Upper lobe of right lung (tissue), 1 donor: ENCODE measurements around the gene C17orf58. TPM values are rescaled to one million over a fixed set of nuclear protein-coding genes. Genes with fewer than 3 reads are reported as not detected.
"Not testable (repeated sequence)": the region's sequence is repeated elsewhere in the genome, so short reads cannot be mapped to it uniquely, and the experiment has no call there.

Experiments
- ATAC-seq: fragments of 200-7000 bp; cut with Tn5 transposase; one replicate; pipeline ENCODE4 v1.9.1; 2020; ENCODE audit warnings: mild to moderate bottlenecking, moderate library complexity
- DNase-seq: peaks from one replicate; pipeline ENCODE4 v3.0.0-alpha.2; 2020
- H3K27ac ChIP-seq: fragments of 200-600 bp; one replicate; pipeline ENCODE4 v1.8.0; 2022
- H3K27me3 ChIP-seq: fragments of 200-600 bp; one replicate; pipeline ENCODE4 v1.8.0; 2022; ENCODE audit warnings: mild to moderate bottlenecking
- H3K36me3 ChIP-seq: fragments of 200-600 bp; one replicate; pipeline ENCODE4 v1.8.0; 2022
- H3K4me1 ChIP-seq: fragments of 200-600 bp; one replicate; pipeline ENCODE4 v1.8.0; 2022
- H3K4me3 ChIP-seq: fragments of 200-600 bp; one replicate; pipeline ENCODE4 v1.8.0; 2022; ENCODE audit warnings: mild to moderate bottlenecking
- H3K9me3 ChIP-seq: fragments of 200-600 bp; one replicate; pipeline ENCODE4 v1.8.0; 2022
- intact Hi-C: fragments of 100-400 bp; cut with DNase I; formaldehyde crosslinking; loops from one replicate; pipeline ENCODE4 v1.11.0; 2022
- total RNA-seq: library from RNA; stranded (reverse); fragmentation: NEBNext Ultra II Directional; extraction: Animal tissue kit (Norgen Biotek cat#: 25700); gene quantifications from one replicate; pipeline ENCODE4 v1.2.1, GENCODE V29; 2021
- TF ChIP-seq, protein P1 (sequence below): fragments of 200-600 bp; IDR thresholded peaks from one replicate; pipeline ENCODE4 v1.8.0; 2022; ENCODE audit warnings: antibody characterized with exemption
- donor health status: DM: no; HTN: yes; CAD: no; lungs with severe emphysema.

C17orf58 gene
- total RNA-seq, 1 donor from 2014 or later: 5.3 TPM

DNA sequence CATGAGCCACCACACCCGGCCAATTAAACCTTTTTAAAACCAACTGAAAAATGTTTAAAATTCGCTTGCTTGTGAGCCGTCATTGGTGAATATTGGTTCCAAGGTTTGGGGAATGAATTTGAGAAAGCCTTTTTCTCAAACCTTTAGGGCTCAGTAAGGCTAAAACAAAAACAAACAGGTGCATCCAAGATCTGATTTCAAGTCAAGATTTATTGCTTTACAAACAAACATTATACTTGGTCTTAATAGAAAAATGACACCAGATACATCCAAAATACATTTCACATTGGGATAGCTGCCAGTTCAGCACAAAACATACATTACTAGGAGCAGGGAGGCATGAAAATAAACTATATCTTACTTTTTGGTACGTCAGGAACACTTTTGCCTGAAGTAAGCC, 5.4 kb downstream of the C17orf58 start:
- intact Hi-C loops: no loop called here

DNA sequence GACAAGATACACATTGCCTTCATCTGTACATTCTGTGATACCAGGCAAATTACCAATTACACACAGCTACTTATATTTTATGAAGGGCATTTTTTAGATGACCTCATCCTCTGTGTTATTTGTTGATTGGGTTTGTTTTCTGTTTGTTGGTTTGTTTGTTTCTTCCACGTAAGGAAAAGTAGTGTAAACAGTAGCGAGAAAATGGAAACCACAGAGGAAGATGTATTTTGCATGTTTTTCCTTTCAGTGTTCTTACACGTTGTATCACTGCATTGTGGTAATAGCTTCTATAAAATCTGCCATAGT, 12.9 kb downstream of the C17orf58 start:
- Histone ChIP-seq H3K36me3 (peaks cover 16% of the 10 kb centered on the region), H3K27me3 (no peaks in the 10 kb centered on the region), H3K27ac (no peak overlapping the region), H3K4me3 (no peak overlapping the region), H3K4me1 (no peaks in the 10 kb centered on the region), H3K9me3 (no peaks in the 10 kb centered on the region)
- TF ChIP-seq, protein P1, sequence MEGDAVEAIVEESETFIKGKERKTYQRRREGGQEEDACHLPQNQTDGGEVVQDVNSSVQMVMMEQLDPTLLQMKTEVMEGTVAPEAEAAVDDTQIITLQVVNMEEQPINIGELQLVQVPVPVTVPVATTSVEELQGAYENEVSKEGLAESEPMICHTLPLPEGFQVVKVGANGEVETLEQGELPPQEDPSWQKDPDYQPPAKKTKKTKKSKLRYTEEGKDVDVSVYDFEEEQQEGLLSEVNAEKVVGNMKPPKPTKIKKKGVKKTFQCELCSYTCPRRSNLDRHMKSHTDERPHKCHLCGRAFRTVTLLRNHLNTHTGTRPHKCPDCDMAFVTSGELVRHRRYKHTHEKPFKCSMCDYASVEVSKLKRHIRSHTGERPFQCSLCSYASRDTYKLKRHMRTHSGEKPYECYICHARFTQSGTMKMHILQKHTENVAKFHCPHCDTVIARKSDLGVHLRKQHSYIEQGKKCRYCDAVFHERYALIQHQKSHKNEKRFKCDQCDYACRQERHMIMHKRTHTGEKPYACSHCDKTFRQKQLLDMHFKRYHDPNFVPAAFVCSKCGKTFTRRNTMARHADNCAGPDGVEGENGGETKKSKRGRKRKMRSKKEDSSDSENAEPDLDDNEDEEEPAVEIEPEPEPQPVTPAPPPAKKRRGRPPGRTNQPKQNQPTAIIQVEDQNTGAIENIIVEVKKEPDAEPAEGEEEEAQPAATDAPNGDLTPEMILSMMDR: no peak
- DNase-seq (no peak), ATAC-seq (no peak)
- intact Hi-C loops: no loop called here

More for the DNA sequence above, 5.4 kb downstream of the C17orf58 start:
- Histone ChIP-seq H3K36me3 (no peaks in the 10 kb centered on the region), H3K27me3 (no peaks in the 10 kb centered on the region), H3K4me1 (peaks cover 16% of the 10 kb centered on the region), H3K4me3 (no peak overlapping the region), H3K27ac (no peak overlapping the region), H3K9me3 (no peaks in the 10 kb centered on the region)
- ATAC-seq: no peak
- no peak for DNase-seq
- TF ChIP-seq, protein P1: no peak

DNA sequence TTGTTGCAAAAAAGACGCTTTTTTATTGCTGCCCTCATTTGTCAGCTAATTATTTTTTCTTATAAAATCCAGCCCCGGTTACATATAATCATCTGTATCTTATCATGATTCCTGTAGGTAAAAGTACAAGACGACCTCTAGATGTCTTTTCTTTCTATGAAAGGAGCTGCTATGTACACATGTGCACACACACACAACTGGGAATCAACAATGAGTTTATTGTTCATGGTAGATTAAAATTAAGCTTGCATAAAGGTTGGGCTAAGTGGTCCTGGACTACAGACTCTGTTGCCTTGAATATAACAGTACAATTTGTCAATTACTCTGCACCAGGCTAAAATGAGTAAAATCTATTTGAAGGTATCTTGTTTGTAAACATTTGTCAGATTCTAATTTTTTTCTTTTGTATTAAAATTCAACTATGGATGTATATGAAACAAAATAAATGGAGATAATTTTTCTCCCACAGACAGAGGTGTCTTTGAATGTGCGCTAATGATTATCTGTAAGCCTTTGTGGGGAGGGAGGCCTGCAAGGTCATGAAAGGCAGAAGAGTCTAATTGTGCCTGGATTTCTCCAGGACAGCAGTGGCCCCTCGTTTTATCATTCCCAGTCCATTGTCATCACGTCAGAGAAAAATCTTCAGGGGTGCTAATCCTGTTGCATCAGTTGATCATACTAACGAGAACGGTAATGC, 13.4 kb downstream of the C17orf58 start:
- DNase-seq (no peak), ATAC-seq (no peak)
- H3K4me3 ChIP-seq: no peak overlapping the region
- H3K4me1 ChIP-seq: no peaks in the 10 kb centered on the region
- intact Hi-C loops: no loop called here
- TF ChIP-seq, protein P1: no peak
- peaks cover 16% of the 10 kb centered on the region for H3K36me3 ChIP-seq
- no peaks in the 10 kb centered on the region for H3K27me3 ChIP-seq
- no peak overlapping the region for H3K27ac ChIP-seq
- H3K9me3 ChIP-seq: no peaks in the 10 kb centered on the region

DNA sequence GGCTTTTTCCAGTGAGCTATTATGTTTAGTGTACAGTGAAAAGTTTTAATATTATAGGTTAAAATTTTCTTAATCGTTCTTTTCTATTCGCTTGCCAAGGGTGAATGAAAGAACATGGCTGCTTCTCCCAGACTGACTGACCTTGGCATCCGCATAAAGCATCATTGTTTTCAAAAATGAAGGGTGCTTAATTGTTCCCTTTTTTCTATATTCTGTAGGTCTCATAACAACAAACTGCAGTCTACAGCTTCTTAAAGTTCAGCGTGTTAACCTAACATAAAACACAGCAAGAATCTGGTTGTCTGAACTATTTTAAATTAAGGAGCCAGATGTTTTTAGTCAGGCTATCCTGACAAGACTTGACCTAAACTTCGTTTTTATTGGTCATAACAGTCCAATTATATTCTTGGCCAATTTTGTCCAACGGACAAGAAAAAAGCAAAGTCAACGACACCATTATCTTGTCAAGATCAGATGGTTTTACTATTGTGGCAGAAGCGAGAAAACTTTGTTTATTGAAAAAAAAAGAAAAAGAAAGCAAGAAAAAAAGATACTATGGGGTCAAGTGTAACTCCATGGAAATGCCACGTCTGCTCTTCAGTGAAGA, 14.1 kb downstream of the C17orf58 start:
- Histone ChIP-seq H3K9me3 (no peaks in the 10 kb centered on the region), H3K27ac (no peak overlapping the region), H3K4me1 (no peaks in the 10 kb centered on the region), H3K4me3 (no peak overlapping the region), H3K36me3 (peaks cover 16% of the 10 kb centered on the region), H3K27me3 (no peaks in the 10 kb centered on the region)
- ATAC-seq (no peak), DNase-seq (no peak)
- TF ChIP-seq, protein P1: no peak
- intact Hi-C loops: no loop called here

DNA sequence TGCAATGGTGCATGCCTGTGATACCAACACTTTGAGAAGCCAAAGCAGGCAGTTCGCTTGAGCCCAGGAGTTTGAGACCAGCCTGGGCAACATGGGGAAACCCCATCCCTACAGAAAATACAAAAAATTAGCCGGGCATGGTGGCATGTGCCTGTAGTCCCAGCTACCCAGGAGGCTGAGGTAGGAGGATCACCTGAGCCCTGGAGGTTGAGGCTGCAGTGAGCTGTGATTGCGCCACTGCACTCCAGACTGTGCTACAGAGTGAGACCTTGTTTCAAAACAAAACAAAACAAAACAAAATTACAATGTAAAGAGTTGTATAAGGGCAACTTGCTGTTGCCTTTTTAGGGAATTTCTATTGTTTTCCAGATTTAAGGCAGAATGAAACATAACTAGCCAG, 15.4 kb downstream of the C17orf58 start:
- ATAC-seq: not testable (repeated sequence)

DNA sequence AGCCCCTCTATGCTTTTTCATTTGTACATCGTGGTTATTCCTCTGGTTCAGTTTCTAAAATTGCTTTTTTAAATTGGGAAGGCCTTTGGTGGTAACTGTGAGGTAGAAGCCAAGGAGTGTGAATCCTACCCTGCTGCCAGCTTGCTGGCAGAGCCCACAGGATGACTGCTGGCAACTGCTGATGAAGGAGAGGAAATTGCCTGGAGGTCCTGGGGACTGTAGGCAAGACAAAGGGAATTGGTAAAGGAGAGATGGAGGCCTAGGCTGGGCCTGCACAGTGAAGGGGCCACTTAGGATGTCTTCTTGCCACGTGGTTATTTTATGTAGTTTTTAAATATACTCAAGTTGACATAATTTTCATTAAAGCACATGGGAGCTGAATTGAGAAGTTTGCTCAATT, 15.8 kb downstream of the C17orf58 start:
- Histone ChIP-seq H3K4me3 (no peak overlapping the region), H3K27me3 (no peaks in the 10 kb centered on the region), H3K27ac (no peak overlapping the region), H3K9me3 (no peaks in the 10 kb centered on the region), H3K4me1 (no peaks in the 10 kb centered on the region), H3K36me3 (peaks cover 33% of the 10 kb centered on the region)
- TF ChIP-seq, protein P1: no peak
- DNase-seq (no peak), ATAC-seq (no peak)
- intact Hi-C loops: no loop called here

More for the DNA sequence above, 15.4 kb downstream of the C17orf58 start:
- intact Hi-C loops, H3K27ac ChIP-seq, H3K9me3 ChIP-seq, DNase-seq, H3K4me3 ChIP-seq, H3K4me1 ChIP-seq, H3K27me3 ChIP-seq: not testable (repeated sequence)
- H3K36me3 ChIP-seq: peaks cover 28% of the 10 kb centered on the region

DNA sequence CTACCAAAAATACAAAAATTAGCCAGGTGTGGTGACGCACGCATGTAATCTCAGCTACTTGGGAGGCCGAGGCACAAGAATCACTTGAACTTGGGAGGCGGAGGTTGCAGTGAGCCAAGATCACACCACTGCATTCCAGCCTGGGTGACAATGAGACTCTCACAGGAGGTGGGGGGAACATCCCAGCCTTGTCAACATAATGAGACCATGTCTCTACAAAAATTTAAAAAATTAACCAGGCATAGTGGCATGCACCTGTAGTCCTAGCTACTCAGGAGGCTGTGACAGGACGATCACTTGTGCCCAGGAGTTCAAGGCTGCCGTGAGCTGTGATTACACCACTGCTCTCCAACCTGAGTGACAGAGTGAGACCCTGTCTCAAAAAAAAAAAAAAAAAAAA, 20.0 kb downstream of the C17orf58 start:
- H3K27ac ChIP-seq: not testable (repeated sequence)

More for the DNA sequence above, 20.0 kb downstream of the C17orf58 start:
- H3K4me3 ChIP-seq, DNase-seq, ATAC-seq, H3K9me3 ChIP-seq, H3K4me1 ChIP-seq, H3K27me3 ChIP-seq, intact Hi-C loops: not testable (repeated sequence)
- H3K36me3 ChIP-seq: peaks cover 61% of the 10 kb centered on the region
